Breast epithelium (tissue), 4 donors: ENCODE data around the gene CCDC88C. TPM values are rescaled to one million over a fixed set of nuclear protein-coding genes. Genes with fewer than 3 reads are reported as not detected.

Source experiments
- DNase-seq, 2 donors: peaks; one replicate each; pipeline ENCODE4 v3.0.0-alpha.2; 2019; ENCODE audit warnings: low spot score in 2 of 2
- H3K27ac ChIP-seq, 2 donors: fragments of 200-600 bp; sonication (generic) in 1 of 2; one replicate each; pipeline ENCODE4 v1.5.1; 2016 to 2019; ENCODE audit warnings: mild to moderate bottlenecking in 1 of 2
- H3K27me3 ChIP-seq, 2 donors: fragments of 200-600 bp; sonication (generic) in 1 of 2; one replicate each; pipeline versions ENCODE4 v1.5.1 to v1.6.0; 2017 to 2019; ENCODE audit warnings: control low read depth in 1 of 2, mild to moderate bottlenecking in 1 of 2
- H3K36me3 ChIP-seq: fragments of 200-600 bp; one replicate; pipeline ENCODE4 v1.5.1; 2019
- H3K4me1 ChIP-seq, 2 donors: fragments of 200-600 bp; sonication (generic); one replicate each; pipeline ENCODE4 v1.5.1; 2016 to 2019; ENCODE audit warnings: control low read depth in 1 of 2
- H3K4me3 ChIP-seq, 3 donors: fragments of 200-600 bp; sonication (generic); 1 replicate in 2 of 3; 2 replicates in 1 of 3; pipeline ENCODE4 v1.5.1; 2016 to 2019; ENCODE audit warnings: mild to moderate bottlenecking in 3 of 3, moderate library complexity in 2 of 3
- H3K9me3 ChIP-seq, 2 donors: fragments of 200-600 bp; sonication (generic) in 1 of 2; one replicate each; pipeline ENCODE4 v1.5.1; 2016 to 2019; ENCODE audit warnings: control low read depth in 1 of 2
- POLR2A ChIP-seq: fragments of 450-650 bp; IDR thresholded peaks from one replicate; pipeline ENCODE4 v1.6.1; 2016; ENCODE audit warnings: antibody characterized with exemption, mild to moderate bottlenecking, moderate library complexity
- POLR2AphosphoS5 ChIP-seq, 3 donors: sonication (generic); formaldehyde crosslinking; IDR thresholded peaks; one replicate each; pipeline ENCODE4 v1.6.1; 2017; ENCODE audit warnings: antibody characterized with exemption in 3 of 3
- intact Hi-C: fragments of 100-400 bp; cut with DNase I; formaldehyde crosslinking; loops from one replicate; pipeline ENCODE4 v1.15.1; 2023; ENCODE audit warnings: low total_unique reads
- total RNA-seq, 3 donors: library from RNA; depleted of rRNA; stranded (reverse); fragments of >200 nt; gene quantifications; one replicate each; pipeline ENCODE4 v1.1.0, GENCODE V29; 2016
- TF ChIP-seq, protein P1 (sequence below), 3 donors: fragments of 450-650 bp; IDR thresholded peaks; one replicate each; pipeline ENCODE4 v1.5.1; 2016 to 2017; ENCODE audit warnings: antibody characterized with exemption in 3 of 3, mild to moderate bottlenecking in 3 of 3, moderate library complexity in 3 of 3

Gene CCDC88C
- total RNA-seq, 3 donors from 2014 or later: 5.8 to 25.9 (median 19.3) TPM

DNA sequence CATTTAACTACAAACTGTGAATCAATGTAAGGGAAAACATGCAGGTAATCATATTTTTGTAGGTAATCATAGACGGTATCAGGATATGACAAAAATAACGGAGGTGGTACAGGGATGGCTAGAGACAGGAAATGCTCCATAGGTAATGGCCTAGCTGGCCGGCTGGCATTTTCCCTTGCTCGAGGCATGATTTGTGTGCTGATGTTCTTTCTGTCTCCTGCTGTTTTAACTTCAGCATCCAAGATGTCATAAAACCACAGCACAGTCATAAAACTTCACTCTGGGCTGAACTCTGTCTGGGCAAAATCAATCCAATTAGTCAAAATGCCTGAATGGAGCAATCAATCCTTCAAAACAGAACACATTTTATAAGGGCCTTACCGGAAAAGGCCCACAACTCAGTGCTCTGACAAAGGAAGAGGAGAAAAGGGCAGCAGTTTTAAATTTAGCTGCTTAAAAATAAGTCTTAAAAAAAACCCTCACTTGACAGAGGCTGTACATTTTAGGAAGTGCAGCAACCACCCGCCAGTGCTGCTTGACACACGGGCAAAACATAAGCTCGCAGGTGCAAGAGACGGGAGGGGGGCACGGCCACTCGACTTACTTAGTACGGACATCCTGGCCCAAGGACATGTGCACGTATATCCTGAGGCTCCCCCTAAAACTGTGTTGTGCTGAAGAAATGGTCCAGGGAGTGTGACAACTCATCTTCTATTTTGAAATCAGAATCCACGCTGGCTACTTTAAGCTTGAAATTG lies 132.7 kb downstream of the CCDC88C start:
- DNase-seq: no peak
- no peaks in the 10 kb centered on the region for H3K9me3 ChIP-seq
- no peaks in the 10 kb centered on the region for H3K36me3 ChIP-seq
- H3K4me3 ChIP-seq: no peak overlapping the region
- H3K27me3 ChIP-seq: no peaks in the 10 kb centered on the region
- TF ChIP-seq POLR2AphosphoS5 (IDR thresholded peaks at IDR 0.05): no peak
- no peak for TF ChIP-seq POLR2A
- TF ChIP-seq, protein P1, sequence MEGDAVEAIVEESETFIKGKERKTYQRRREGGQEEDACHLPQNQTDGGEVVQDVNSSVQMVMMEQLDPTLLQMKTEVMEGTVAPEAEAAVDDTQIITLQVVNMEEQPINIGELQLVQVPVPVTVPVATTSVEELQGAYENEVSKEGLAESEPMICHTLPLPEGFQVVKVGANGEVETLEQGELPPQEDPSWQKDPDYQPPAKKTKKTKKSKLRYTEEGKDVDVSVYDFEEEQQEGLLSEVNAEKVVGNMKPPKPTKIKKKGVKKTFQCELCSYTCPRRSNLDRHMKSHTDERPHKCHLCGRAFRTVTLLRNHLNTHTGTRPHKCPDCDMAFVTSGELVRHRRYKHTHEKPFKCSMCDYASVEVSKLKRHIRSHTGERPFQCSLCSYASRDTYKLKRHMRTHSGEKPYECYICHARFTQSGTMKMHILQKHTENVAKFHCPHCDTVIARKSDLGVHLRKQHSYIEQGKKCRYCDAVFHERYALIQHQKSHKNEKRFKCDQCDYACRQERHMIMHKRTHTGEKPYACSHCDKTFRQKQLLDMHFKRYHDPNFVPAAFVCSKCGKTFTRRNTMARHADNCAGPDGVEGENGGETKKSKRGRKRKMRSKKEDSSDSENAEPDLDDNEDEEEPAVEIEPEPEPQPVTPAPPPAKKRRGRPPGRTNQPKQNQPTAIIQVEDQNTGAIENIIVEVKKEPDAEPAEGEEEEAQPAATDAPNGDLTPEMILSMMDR (IDR thresholded peaks at IDR 0.05): no peak
- intact Hi-C loops: no loop called here
- H3K4me1 ChIP-seq: no peaks in the 10 kb centered on the region
- no peak overlapping the region for H3K27ac ChIP-seq

DNA sequence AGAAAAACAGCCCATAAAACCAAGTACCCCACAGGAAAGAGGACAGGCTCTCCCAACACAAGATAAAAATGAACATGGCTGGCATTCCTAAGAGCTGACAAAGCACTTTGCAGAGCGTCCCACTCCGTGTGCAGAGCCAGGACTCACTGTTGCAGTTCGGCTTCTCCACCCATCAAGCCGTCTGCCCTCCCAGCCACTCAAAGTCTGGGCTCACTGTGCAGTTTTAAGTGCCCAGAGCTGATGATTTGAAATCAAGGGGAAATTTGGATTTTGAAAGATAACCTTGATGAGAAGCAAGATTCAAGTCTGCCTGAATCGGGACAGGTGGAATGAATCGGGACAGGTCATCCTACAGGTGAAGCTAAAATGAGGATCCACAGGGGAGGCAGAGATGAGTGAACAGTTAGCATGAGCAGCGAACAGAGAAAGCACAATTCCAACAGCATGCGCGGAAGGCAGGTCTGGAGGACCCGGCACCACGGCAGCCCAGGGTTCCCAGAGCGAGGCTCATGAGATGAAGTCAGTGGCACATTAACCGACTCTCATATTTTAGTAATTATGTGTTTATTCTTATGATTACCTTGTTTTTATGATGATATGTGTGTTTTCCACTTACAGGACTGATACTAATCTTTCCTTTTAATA lies 133.4 kb downstream of the CCDC88C start:
- no peak overlapping the region for H3K4me3 ChIP-seq
- DNase-seq: no peak
- H3K27me3 ChIP-seq: no peaks in the 10 kb centered on the region
- no peaks in the 10 kb centered on the region for H3K4me1 ChIP-seq
- TF ChIP-seq, protein P1 (IDR thresholded peaks at IDR 0.05): no peak
- TF ChIP-seq POLR2AphosphoS5 (IDR thresholded peaks at IDR 0.05): no peak
- TF ChIP-seq POLR2A: no peak
- no peaks in the 10 kb centered on the region for H3K9me3 ChIP-seq
- intact Hi-C loops: no loop called here
- no peaks in the 10 kb centered on the region for H3K36me3 ChIP-seq
- no peak overlapping the region for H3K27ac ChIP-seq

DNA sequence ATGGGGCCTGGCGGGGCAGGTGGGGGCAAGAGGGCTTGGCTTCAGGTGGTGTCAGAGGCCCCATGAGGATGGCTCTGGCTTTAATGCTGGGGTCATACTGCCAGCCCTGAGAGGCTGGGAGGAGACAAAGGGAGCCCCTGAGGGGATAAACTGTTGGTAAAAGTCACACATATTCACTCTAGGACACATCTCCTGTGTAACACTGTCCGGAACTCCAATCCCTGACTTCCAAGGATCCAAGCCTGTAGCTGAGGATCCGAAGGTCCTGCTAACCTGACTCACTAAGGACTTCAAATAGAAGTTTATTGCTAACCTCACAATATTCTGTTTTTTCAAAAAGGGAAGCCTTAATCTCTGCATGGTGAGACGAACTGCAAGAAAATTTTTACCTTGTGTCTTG lies 134.0 kb downstream of the CCDC88C start:
- no peaks in the 10 kb centered on the region for H3K9me3 ChIP-seq
- no peaks in the 10 kb centered on the region for H3K4me1 ChIP-seq
- TF ChIP-seq POLR2A (no peak), POLR2AphosphoS5 (IDR thresholded peaks at IDR 0.05) (no peak)
- TF ChIP-seq, protein P1 (IDR thresholded peaks at IDR 0.05): no peak
- no peak overlapping the region for H3K27ac ChIP-seq
- DNase-seq: no peak
- no peaks in the 10 kb centered on the region for H3K36me3 ChIP-seq
- intact Hi-C loops: no loop called here
- H3K4me3 ChIP-seq: no peak overlapping the region
- no peaks in the 10 kb centered on the region for H3K27me3 ChIP-seq

DNA sequence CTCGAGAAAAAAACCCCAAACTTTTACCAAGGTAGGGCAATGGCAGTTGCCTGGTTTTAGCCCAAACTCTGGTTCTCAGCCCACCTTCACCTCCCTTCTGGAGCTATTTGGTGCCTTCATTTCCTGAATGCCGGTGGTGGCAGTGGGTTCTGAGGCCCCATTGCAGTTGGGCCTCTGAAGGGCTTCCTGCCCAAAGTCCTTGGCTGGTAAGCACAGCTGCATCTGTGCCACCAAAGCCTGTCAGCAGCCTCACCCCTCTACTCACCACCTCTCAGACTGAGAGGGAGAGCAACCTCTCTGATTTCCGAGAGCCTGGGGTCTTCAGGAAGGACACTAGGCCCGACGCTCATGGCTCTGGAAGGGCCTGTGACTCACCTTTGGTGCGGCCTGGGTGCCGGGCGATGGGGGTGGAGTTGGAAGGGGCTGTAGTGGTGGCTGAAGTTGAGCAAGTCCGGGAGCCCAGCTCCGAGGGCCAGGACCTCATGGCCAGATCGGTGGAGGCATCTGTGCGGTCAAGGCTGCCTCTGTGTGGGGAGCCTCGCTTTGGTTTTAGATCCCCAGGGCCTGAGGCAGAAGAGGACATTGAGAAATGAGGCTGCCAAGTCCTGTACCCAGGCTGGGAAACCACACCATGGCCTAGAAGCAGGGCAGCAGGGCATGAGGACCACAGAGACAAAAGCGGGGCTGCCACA lies 134.5 kb downstream of the CCDC88C start:
- TF ChIP-seq POLR2AphosphoS5 (IDR thresholded peaks at IDR 0.05) (no peak), POLR2A (no peak)
- TF ChIP-seq, protein P1 (IDR thresholded peaks at IDR 0.05): no peak
- intact Hi-C loops: no loop called here

DNA sequence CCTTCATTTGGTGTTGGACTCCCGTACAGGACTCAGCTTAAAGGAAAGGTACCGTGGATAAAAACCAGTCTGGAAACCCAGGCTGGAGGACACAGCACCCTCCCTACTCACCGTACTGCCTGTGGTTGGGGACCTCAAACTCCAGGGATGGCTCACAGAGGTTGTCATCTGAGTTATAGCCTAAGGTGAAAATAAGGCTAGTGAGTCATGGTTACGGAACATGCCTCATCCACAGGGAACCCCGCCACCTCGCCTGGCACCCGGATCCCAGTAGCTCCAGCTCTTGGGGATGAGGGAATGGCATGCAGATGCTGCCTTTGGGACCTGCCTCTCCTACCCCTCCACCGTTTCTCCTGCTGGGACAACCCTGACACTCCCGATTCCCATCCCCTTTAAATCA lies 136.3 kb downstream of the CCDC88C start:
- intact Hi-C loops: no loop called here

More for the DNA sequence above, 134.5 kb downstream of the CCDC88C start:
- Histone ChIP-seq H3K4me3 (no peak overlapping the region), H3K27ac (no peak overlapping the region), H3K36me3 (no peaks in the 10 kb centered on the region), H3K4me1 (no peaks in the 10 kb centered on the region), H3K27me3 (no peaks in the 10 kb centered on the region), H3K9me3 (no peaks in the 10 kb centered on the region)
- DNase-seq: no peak

More for the DNA sequence above, 136.3 kb downstream of the CCDC88C start:
- Histone ChIP-seq H3K4me3 (no peak overlapping the region), H3K4me1 (no peaks in the 10 kb centered on the region), H3K36me3 (no peaks in the 10 kb centered on the region), H3K27me3 (no peaks in the 10 kb centered on the region), H3K9me3 (no peaks in the 10 kb centered on the region), H3K27ac (no peak overlapping the region)
- TF ChIP-seq, protein P1 (IDR thresholded peaks at IDR 0.05): no peak
- TF ChIP-seq POLR2AphosphoS5 (IDR thresholded peaks at IDR 0.05) (no peak), POLR2A (no peak)
- DNase-seq: no peak
